ENCODE measurements around the gene SLC23A2. TPM values are rescaled to one million over a fixed set of nuclear protein-coding genes. Genes with fewer than 3 reads are reported as not detected.

Gene SLC23A2
- total RNA-seq, 1 donor from 2014 or later, result 27.1 TPM

GRCh38 chr20:4936851-4937406 is 64.4 kb downstream of the SLC23A2 start:
- H3K27ac Mint-ChIP-seq (ENCODE audit: unreplicated experiment), result no peak overlapping the region
- H3K4me1 Mint-ChIP-seq, result no peaks in the 10 kb centered on the region
- no peak for TF ChIP-seq CTCF (conservative IDR thresholded peaks at IDR 0.05)
- H3K27me3 Mint-ChIP-seq (ENCODE audit: low read depth), result no peaks in the 10 kb centered on the region
- no peaks in the 10 kb centered on the region for H3K36me3 Mint-ChIP-seq (ENCODE audit: low read depth)
- H3K9me3 Mint-ChIP-seq, result no peaks in the 10 kb centered on the region
- no peak for DNase-seq (ENCODE audit: low read depth, low spot score)
- no peak overlapping the region for H3K4me3 Mint-ChIP-seq

GRCh38 chr20:4936392-4936850 is 64.9 kb downstream of the SLC23A2 start:
- DNase-seq (ENCODE audit: low read depth, low spot score), result no peak
- H3K27ac Mint-ChIP-seq (ENCODE audit: unreplicated experiment), result no peak overlapping the region
- no peaks in the 10 kb centered on the region for H3K27me3 Mint-ChIP-seq (ENCODE audit: low read depth)
- no peaks in the 10 kb centered on the region for H3K4me1 Mint-ChIP-seq
- H3K4me3 Mint-ChIP-seq, result no peak overlapping the region
- H3K36me3 Mint-ChIP-seq (ENCODE audit: low read depth), result no peaks in the 10 kb centered on the region
- H3K9me3 Mint-ChIP-seq, result no peaks in the 10 kb centered on the region
- TF ChIP-seq CTCF (conservative IDR thresholded peaks at IDR 0.05), result no peak

- Mint-ChIP-seq H3K4me3 (no peak overlapping the region), H3K9me3 (no peaks in the 10 kb centered on the region), H3K27me3 (ENCODE audit: low read depth) (no peaks in the 10 kb centered on the region), H3K27ac (ENCODE audit: unreplicated experiment) (no peak overlapping the region), H3K36me3 (ENCODE audit: low read depth) (no peaks in the 10 kb centered on the region), H3K4me1 (no peaks in the 10 kb centered on the region)
- DNase-seq (ENCODE audit: low read depth, low spot score), result no peak
- no peak for TF ChIP-seq CTCF (conservative IDR thresholded peaks at IDR 0.05)
These were observed 69.2 kb downstream of the SLC23A2 start for GRCh38 chr20:4932061-4932460.

- no peak overlapping the region for H3K4me3 Mint-ChIP-seq
- H3K36me3 Mint-ChIP-seq (ENCODE audit: low read depth), result no peaks in the 10 kb centered on the region
- H3K4me1 Mint-ChIP-seq, result peaks cover 11% of the 10 kb centered on the region
- H3K9me3 Mint-ChIP-seq, result no peaks in the 10 kb centered on the region
- TF ChIP-seq CTCF (conservative IDR thresholded peaks at IDR 0.05), result no peak
- peak overlapping the region; percentile 22 for H3K27ac Mint-ChIP-seq (ENCODE audit: unreplicated experiment)
- no peak for DNase-seq (ENCODE audit: low read depth, low spot score)
- no peaks in the 10 kb centered on the region for H3K27me3 Mint-ChIP-seq (ENCODE audit: low read depth)
These were observed 71.5 kb downstream of the SLC23A2 start for GRCh38 chr20:4929686-4930397.

GRCh38 chr20:4926531-4927156 is 74.7 kb downstream of the SLC23A2 start:
- H3K36me3 Mint-ChIP-seq (ENCODE audit: low read depth), result no peaks in the 10 kb centered on the region

More at GRCh38 chr20:4926531-4927156, 74.7 kb downstream of the SLC23A2 start:
- TF ChIP-seq CTCF (conservative IDR thresholded peaks at IDR 0.05), result no peak
- no peak for DNase-seq (ENCODE audit: low read depth, low spot score)
- Mint-ChIP-seq H3K9me3 (no peaks in the 10 kb centered on the region), H3K4me1 (peaks cover 11% of the 10 kb centered on the region), H3K27me3 (ENCODE audit: low read depth) (no peaks in the 10 kb centered on the region), H3K4me3 (no peak overlapping the region), H3K27ac (ENCODE audit: unreplicated experiment) (no peak overlapping the region)

Data from neural crest cell (in vitro differentiated cells).